HFF-Myc (cell line): ENCODE measurements around the gene GNB1L.

ENCODE experiments used
- DNase-seq: peaks from one replicate; pipeline ENCODE4 v3.0.0-alpha.2; 2011; ENCODE audit warnings: low read depth; ENCODE audit errors: extremely low read depth
- H3K4me3 ChIP-seq: replicated peaks from 2 replicates; pipeline ENCODE4 v1.5.1; 2011; ENCODE audit warnings: low read depth, mild to moderate bottlenecking, control low read depth, low read length
- TF ChIP-seq, protein P1 (sequence below): IDR thresholded peaks from 2 replicates; pipeline ENCODE4 v1.5.1; 2012; ENCODE audit warnings: mild to moderate bottlenecking, low read depth, low read length, control low read depth; ENCODE audit errors: missing control alignments

Gene GNB1L

DNA sequence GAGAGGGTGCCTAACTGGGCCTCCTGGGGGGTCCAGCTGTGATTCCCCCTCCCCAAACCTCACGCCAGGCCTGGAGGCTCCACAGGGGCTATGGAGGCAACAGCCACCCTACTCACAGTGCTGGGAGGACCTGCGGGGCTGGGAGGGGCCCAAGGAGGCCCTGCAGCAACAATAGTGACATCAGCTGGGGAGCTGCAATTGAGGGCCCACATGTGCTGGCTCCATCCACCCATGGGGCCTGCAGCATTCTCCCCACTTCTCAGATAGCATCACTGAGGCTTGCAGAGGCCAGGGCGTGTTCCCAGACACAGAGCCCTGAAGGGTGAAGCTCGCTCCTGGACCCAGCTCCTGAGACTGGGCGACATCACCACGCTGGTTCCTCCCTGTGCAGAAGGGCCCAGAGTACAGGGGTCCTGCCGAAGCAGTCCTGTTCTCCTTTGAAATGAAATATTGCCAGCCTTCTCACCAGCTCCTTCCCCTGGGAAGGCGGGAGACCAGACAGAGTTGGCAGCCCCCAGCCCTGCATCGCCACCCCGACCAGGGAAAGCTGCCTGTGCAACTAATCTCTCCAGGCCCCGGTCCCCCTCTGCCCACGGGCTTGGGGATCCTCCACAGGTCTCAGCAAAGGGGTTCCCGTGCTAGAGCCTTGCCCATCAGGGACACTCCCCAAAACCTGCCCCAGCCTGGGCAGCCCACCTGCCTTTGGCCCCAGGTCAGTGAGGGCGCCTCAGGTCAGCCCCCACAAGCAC lies 103.0 kb downstream of the GNB1L start:
- H3K4me3 ChIP-seq, result no peak overlapping the region
- TF ChIP-seq, protein P1, sequence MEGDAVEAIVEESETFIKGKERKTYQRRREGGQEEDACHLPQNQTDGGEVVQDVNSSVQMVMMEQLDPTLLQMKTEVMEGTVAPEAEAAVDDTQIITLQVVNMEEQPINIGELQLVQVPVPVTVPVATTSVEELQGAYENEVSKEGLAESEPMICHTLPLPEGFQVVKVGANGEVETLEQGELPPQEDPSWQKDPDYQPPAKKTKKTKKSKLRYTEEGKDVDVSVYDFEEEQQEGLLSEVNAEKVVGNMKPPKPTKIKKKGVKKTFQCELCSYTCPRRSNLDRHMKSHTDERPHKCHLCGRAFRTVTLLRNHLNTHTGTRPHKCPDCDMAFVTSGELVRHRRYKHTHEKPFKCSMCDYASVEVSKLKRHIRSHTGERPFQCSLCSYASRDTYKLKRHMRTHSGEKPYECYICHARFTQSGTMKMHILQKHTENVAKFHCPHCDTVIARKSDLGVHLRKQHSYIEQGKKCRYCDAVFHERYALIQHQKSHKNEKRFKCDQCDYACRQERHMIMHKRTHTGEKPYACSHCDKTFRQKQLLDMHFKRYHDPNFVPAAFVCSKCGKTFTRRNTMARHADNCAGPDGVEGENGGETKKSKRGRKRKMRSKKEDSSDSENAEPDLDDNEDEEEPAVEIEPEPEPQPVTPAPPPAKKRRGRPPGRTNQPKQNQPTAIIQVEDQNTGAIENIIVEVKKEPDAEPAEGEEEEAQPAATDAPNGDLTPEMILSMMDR, result no peak
- no peak for DNase-seq

DNA sequence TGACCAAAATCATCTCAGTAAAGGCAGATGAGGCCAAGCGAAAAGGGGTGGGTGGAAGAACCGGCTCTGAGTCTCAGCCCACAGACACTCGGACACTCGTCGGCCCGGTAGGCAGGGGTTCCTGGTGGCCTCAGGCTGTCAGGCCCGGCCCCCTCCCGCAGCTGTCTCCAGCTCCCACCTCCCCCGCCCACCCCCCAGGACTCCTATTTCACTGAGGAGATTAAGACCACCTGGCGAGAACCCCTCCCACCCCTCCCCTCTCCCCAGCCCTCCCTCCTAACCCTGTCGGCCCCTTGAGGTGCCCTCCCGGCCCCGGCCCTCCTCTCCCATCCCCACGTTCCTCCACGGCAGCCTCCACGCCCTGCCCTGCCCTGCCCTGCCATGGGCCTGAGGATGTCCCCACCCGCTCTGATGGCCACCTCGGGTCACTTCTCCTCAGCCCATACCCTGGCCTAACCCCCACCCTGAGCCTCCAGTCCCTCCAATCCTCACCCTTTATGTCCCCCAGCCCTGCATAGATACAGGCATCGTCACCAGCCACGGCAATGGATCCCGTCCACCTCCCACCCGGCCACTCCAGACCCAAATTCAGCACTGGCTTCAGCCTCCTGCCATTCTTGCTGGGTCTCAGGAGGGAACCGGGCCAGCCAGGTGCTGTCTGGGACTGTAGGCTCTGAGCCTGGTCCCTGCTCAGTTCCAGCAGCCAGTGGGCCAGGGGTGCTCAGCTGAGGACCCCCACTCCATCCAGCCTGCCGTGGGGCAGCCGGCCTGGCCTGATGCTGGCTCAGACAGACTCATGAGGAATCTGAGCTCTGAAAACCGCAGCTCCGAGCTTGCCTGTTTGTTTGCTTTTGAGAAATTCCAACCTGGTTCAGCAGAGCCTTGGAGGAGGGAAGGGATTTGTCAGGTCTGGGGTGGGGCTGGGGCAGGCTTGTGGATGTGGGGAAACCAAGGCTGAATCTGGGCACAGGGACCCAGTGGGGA lies 103.9 kb downstream of the GNB1L start:
- TF ChIP-seq, protein P1, result no peak
- DNase-seq, result no peak
- no peak overlapping the region for H3K4me3 ChIP-seq

DNA sequence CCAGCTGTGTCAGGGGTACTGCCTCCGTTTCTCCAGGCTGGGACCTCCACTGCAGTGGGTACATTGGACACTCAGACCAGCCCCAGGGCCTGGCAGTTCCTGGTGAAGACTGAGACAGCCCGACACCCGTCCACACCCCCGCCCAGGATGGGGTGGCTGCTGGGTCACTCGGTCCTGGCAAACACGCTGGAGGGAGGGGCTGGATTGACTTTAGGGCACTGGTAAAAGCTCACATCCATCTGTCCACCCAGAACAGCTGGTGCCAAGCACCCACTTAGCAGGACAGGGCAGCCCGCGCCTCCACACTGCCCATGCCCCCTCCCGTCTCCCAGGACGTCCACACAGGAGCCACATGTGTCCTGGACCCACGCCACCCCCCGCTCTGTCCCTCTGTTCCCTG lies 104.8 kb downstream of the GNB1L start:
- H3K4me3 ChIP-seq, result no peak overlapping the region
- DNase-seq, result no peak
- TF ChIP-seq, protein P1, result no peak

DNA sequence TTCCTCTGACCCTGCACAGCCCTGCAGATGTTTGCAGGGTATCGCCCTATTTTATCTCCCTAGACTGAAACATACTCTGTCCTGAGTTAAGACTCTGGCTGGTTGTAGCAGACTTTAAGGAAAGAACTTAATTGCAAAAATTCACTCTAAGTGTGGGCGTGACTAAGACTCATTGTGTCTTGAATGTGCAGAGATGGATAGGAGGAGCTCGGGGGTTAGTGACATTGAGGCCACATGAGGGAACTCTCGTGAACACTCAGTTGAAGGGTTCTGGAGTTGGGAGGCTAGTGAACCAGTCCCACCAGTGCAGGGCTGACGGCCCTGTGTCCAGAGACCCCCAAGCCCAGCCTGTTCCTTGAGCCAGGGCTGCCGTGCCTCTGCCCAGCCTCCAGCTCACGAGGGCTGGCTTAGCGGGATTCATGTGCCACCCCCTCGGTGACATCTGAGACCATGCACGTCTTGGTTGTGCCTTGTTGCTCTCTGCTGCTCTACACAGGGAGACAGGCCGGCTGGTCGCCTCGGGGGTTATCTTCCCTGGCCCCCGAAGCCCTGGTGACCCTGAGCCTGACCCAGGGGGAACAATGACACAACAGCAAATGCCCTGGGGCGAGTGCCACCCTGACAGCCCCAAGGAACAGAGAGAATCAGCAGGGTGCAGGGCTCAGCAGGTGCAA lies 105.5 kb downstream of the GNB1L start:
- no peak for DNase-seq
- TF ChIP-seq, protein P1, result no peak

DNA sequence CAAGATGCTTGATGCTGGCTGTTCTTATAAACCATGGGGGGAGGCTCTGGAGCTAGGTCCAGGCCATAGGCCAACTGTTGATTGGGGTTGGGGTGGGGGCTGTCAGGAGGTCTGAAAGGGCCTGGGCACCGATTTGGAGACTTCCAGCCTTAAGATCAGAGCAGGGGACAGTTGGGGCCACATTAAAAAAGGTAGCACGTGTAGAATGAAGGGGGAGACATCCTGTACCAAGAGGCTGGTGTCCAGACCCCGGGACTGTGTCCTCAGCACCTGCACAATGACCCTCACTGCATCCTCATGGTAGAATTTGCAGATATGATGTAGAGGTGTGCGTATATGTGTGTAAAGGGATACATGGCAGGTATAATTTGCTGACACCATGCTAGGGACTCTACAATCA lies 106.5 kb downstream of the GNB1L start:
- TF ChIP-seq, protein P1, result no peak
- no peak for DNase-seq
- H3K4me3 ChIP-seq, result no peak overlapping the region

More for the DNA sequence above, 105.5 kb downstream of the GNB1L start:
- H3K4me3 ChIP-seq, result no peak overlapping the region

DNA sequence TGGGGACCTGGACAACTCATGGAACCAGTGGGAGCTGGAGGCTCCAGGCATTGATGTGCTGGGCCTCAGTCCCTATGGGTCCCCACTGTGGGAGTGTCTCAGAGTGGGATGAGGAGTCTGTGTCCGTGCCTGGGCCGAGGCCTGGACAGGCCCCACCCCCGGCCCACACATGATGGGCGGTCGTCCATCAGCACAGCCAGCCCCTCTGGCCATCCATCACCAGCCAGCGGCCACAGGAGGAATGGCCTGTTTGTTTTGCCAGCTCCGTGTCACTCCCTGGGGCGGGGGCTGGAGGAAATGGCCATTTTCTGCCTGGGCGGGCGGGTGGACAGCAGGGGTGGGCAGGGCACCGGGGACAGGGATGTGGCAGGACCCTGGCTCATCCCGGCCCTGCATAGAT lies 107.1 kb downstream of the GNB1L start:
- no peak overlapping the region for H3K4me3 ChIP-seq
- DNase-seq, result no peak
- TF ChIP-seq, protein P1, result no peak
